GM12872 (cell line): ENCODE data around the gene WFDC2.

Experiments
- TF ChIP-seq, protein P1 (sequence below): IDR thresholded peaks from 3 replicates; pipeline ENCODE4 v1.5.1; 2011; ENCODE audit warnings: low read depth, mild to moderate bottlenecking, low read length, moderate library complexity; ENCODE audit not compliant: insufficient read depth

The WFDC2 gene, protein sequence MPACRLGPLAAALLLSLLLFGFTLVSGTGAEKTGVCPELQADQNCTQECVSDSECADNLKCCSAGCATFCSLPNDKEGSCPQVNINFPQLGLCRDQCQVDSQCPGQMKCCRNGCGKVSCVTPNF

DNA sequence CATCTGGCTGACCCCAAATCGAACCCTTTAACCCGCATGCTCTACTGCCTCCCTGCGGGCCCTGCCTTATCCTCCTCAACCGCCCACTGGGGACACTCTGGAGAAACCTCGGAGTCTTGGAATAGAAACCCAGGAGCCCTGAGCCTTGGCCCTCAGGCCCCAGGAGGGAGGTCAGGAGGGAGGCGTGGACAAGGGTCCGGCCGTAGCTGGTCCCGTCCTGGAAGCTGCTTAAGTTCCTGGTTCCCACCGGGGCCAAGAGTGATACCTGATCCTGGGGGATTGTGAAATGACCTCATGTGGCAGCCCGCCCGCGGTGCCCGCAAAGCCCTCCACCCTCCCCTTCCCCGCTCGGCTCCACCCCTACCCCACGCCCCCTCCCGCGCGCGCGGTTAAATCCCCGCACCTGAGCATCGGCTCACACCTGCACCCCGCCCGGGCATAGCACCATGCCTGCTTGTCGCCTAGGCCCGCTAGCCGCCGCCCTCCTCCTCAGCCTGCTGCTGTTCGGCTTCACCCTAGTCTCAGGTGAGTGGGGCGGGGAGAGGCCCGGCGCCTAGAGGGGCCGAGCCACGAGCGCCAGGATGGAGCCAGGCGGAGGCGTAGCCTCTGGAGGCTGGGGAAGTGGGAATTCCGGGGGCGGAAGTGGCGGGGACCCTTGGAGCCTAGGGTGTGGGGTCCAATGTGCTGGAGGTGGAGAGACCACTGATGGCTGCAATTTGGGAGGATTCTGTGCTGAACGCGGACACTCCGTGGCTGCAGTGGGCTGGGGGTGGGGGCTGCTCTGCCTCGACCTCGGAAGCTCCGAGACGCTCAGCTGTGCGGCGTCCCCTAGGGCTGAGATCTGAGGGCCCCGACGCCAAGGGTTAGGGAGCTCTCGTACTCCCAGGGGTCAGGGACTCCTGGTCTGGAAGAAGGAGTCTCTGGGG is at the start of gene WFDC2:
Gene WFDC2 (plus strand): TSS at position 418 of the 926 bp plus-strand sequence. CDS start 29 bp downstream, at position 447.
- TF ChIP-seq, protein P1, sequence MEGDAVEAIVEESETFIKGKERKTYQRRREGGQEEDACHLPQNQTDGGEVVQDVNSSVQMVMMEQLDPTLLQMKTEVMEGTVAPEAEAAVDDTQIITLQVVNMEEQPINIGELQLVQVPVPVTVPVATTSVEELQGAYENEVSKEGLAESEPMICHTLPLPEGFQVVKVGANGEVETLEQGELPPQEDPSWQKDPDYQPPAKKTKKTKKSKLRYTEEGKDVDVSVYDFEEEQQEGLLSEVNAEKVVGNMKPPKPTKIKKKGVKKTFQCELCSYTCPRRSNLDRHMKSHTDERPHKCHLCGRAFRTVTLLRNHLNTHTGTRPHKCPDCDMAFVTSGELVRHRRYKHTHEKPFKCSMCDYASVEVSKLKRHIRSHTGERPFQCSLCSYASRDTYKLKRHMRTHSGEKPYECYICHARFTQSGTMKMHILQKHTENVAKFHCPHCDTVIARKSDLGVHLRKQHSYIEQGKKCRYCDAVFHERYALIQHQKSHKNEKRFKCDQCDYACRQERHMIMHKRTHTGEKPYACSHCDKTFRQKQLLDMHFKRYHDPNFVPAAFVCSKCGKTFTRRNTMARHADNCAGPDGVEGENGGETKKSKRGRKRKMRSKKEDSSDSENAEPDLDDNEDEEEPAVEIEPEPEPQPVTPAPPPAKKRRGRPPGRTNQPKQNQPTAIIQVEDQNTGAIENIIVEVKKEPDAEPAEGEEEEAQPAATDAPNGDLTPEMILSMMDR, result no peak

DNA sequence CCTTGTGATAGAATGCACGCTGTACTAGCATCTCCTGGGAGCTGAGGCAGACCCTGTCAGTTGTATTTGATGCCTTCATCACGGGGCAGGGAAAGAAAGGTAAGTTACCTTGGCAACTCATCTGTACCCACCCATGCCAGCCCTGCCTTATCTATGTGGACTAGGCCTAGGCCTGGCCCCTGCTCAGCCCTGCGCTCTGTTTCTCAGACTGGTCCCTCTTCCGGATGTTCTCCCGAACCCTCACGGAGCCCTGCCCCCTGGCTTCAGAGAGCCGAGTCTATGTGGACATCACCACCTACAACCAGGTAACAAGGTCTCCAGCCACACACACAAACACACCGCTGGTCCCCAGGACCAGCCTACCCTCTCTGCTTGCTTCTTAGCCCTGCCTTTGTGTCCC is 49.4 kb upstream of the WFDC2 start:
- TF ChIP-seq, protein P1, result no peak

DNA sequence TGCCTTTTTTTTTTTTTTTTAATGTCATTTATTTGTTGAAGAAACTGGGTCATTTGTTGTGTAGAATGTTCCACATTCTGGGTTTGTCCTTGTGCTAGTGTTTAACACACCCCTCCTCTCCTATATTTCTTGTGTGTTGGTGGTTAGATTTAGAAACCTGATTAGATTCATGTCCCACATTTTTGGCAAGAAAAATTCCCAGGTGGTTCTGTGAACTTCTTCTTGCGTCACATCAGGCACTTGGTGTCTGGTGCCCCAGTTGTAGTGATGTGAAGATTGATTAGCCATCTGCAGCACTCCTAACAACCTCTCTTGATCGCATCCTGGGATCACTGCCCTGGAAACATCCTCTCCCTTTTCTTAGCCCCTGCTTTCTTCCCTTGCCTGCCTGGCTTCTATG is 45.9 kb upstream of the WFDC2 start:
- TF ChIP-seq, protein P1, result no peak

DNA sequence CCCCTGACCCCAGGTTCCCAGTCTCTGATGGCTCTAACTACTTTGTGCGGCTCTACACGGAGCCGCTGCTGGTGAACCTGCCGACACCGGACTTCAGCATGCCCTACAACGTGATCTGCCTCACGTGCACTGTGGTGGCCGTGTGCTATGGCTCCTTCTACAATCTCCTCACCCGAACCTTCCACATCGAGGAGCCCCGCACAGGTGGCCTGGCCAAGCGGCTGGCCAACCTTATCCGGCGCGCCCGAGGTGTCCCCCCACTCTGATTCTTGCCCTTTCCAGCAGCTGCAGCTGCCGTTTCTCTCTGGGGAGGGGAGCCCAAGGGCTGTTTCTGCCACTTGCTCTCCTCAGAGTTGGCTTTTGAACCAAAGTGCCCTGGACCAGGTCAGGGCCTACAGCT is 44.0 kb upstream of the WFDC2 start:
- TF ChIP-seq, protein P1, result no peak

DNA sequence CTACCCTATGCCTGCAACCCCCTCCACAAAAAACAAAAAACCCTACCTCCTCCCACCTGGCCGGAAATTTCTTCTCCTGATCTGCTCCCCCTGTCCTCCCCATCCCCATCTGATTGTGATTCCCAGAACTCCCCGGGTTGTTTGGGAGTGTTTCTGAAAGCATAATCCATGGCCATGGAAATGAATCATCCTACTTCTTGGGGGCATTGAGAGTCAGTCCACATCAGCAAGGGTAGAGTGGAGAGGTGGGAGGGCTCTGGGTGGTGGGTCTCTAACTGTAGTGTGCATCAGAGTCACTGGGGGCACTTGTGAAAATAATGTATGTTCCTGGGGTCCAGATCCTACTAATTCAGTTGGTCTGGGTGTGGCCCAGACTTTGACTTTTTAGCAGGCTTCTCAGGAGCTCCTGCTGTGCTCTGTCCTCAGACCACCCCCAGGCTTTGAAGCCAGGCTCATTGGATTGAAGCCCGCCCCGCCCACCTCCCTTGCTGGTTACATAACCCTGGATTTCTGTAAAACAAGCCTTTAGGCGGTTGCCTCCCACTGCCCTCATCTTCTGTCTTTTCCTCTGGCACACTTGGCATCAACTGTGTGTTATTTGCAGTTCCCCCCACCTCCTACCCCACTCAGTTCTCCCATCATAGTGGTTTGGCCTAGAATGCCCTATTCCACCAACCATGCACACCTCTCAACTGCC is 43.1 kb upstream of the WFDC2 start:
- TF ChIP-seq, protein P1, result no peak

DNA sequence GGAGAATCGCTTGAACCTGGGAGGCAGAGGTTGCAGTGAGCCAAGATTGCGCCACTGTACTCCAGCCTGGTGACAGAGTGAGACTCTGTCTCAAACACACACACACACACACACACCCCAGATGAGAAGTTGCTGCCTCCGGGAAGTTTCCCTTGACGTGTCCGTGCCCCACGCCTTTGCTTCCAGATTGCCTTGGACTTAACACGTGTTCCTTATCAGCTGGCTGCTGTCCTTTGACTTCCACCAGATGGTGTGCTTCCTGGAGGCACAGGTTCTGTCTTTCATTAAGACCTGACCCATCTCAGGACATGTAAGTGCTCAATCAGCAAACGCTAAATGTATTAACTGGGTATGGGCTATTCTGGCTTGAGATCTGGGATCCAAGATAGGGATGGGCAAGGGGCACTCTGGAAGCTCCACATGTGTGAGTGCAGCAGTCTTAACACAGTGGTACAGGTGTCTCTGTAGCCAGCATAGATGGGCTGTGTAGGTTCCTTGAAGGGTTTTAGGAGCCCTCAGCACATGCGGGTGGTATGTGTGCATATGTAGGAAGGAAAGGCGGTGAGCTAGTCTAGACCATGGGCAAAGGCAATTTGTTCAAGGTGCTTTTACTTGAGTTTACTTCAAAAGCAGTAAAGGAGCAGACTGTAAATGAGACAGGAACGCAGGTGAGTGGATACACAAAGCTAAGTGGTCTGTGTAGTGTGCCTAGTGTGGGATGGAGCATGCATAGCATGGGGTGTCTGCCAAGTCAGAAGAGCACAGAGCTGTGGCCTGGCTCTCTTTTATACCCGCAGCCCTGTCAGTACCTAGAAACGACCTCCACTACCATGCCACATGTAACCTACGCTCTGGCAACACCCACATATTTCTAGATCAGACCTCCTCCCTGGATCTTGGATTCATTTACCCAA is 42.1 kb upstream of the WFDC2 start:
- TF ChIP-seq, protein P1, result no peak
